HG03108 (cell line): ENCODE data around the gene NPIPB13.
"Not testable (repeated sequence)": the region's sequence is repeated elsewhere in the genome, so short reads cannot be mapped to it uniquely, and the experiment has no call there.

Source experiments
- ATAC-seq: cut with Tn5 transposase; IDR thresholded peaks from one replicate; pipeline ENCODE4 v1.9.1; 2021; ENCODE audit warnings: moderate library complexity; ENCODE audit not compliant: unreplicated experiment

Gene NPIPB13

GRCh38 chr16:30248379-30248778 lies at the start of gene NPIPB13:
TSS of gene NPIPB13 (minus strand) at chr16:30248479. CDS start at chr16:30245573, 2,906 bp downstream.
- not testable (repeated sequence) for ATAC-seq

- not testable (repeated sequence) for ATAC-seq
Measured at GRCh38 chr16:30282357-30282756, 34.1 kb upstream of the NPIPB13 start.

GRCh38 chr16:30278523-30278922 lies 30.2 kb upstream of the NPIPB13 start:
- ATAC-seq, result not testable (repeated sequence)

GRCh38 chr16:30217082-30217481 lies 31.2 kb downstream of the NPIPB13 start:
- ATAC-seq, result not testable (repeated sequence)

- not testable (repeated sequence) for ATAC-seq
Measured at GRCh38 chr16:30211414-30211813, 36.9 kb downstream of the NPIPB13 start.

- not testable (repeated sequence) for ATAC-seq
Measured at GRCh38 chr16:30209032-30209431, 39.2 kb downstream of the NPIPB13 start.

- ATAC-seq, result not testable (repeated sequence)
Measured at GRCh38 chr16:30207063-30207704, 41.1 kb downstream of the NPIPB13 start.

GRCh38 chr16:30206252-30206651 lies 42.0 kb downstream of the NPIPB13 start:
- ATAC-seq, result not testable (repeated sequence)

- not testable (repeated sequence) for ATAC-seq
Measured at GRCh38 chr16:30205541-30206236, 42.6 kb downstream of the NPIPB13 start.

GRCh38 chr16:30199608-30200343 lies 48.5 kb downstream of the NPIPB13 start:
- not testable (repeated sequence) for ATAC-seq

GRCh38 chr16:30199049-30199448 lies 49.2 kb downstream of the NPIPB13 start, which contains the start of gene SULT1A3:
TSS of gene SULT1A3 (plus strand) at chr16:30199255. CDS start at chr16:30200729, 1,474 bp downstream.
- not testable (repeated sequence) for ATAC-seq
